Renal cortex interstitium (tissue), 11 donors: ENCODE measurements around the gene SLCO4A1. TPM values are rescaled to one million over a fixed set of nuclear protein-coding genes. Genes with fewer than 3 reads are reported as not detected.
"Not testable (repeated sequence)": the region's sequence is repeated elsewhere in the genome, so short reads cannot be mapped to it uniquely, and the experiment has no call there.

Experiments
- DNase-seq, 11 donors: peaks; one replicate each; pipeline ENCODE4 v3.0.0-alpha.2; 2013; ENCODE audit warnings: low read depth in 9 of 11, low spot score in 4 of 11; ENCODE audit errors: extremely low read depth in 1 of 11
- polyA plus RNA-seq, 3 donors: library from polyadenylated mRNA; unstranded; fragments of 120-200 nt; gene quantifications; one replicate each; pipeline ENCODE4 v1.2.1, GENCODE V29; 2013; ENCODE audit not compliant: insufficient read length in 3 of 3

The SLCO4A1 gene
- polyA plus RNA-seq, 3 donors: 3.3 to 20.5 (median 4.2) TPM

DNA sequence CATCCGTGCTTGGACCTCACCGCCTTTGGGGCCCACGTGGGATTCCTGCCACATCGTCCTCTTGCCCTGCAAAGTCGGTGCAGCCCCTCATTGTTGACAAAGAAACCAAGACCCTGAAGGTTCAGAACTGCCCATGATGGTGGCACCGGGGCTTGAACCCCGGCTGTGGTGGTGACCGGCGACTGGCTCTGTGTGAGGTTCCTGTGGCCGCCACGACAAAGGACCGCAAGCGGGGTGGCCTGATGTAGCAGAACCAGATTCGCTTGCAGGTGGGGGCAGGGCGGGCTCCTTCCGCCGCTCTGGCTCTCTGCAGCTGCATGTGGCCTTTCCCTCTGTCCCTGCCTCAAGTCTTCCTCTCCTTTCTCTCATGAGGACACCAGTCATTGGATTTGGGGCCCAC is 28.7 kb downstream of the SLCO4A1 start:
- no peak for DNase-seq

DNA sequence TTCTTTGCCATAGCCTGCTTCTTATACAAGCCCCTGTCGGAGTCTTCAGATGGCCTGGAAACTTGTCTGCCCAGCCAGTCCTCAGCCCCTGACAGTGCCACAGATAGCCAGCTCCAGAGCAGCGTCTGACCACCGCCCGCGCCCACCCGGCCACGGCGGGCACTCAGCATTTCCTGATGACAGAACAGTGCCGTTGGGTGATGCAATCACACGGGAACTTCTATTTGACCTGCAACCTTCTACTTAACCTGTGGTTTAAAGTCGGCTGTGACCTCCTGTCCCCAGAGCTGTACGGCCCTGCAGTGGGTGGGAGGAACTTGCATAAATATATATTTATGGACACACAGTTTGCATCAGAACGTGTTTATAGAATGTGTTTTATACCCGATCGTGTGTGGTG is 29.5 kb downstream of the SLCO4A1 start:
- DNase-seq: no peak

DNA sequence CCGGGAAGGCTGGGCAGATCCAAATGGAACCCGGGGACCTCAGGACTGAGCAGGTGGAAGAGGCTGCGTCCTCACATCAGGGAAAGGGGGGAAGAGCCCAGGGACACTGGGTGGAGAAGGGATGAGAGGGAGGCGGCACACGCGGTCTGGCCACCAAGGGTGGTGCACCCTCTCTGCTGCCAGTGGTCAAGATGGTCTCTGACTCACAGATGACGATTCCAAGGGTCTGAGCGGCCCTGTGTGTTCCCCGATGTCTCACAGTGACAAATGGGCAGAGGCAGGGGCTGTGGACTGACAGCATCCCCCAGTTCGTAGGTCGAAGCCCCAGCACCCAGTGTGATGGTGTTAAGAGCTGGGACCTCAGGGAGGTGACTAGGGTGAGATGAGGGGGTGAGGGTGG is 32.1 kb downstream of the SLCO4A1 start:
- DNase-seq: no peak

DNA sequence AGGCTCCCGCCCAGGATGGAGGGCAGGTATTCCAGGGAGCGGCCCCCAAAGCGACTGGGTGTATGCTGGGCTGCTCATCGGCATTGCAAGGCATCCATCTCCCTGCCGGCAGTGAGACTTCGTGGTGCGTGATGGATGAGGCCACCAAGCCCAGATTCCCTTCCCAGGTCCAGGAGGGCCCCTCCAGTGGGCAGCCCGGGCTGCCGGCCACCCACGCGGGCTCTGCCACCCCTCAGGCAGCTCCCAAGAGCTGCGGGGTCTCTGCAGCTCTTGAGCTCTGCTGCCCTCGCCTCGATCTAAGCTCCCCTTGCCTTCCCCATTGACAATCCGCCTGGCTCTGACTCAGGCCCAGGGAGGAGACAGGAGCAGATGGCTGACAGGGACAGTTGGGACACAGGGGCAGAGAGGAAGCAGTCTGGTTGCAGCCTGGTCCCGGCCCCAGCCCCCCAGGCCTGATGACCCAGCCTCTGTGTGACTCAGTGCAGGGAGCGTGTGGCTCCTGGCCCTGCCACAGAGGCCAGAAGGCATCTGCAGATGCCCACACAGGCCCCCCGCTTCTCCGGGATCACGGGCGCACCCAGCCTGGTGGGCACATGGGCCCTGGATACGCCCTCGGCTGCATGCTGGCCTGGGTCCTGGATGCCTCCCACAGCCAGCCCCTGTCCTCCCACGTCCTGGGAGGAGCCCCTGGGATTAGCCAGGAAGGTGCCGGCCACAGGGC is 33.0 kb downstream of the SLCO4A1 start:
- DNase-seq: no peak

DNA sequence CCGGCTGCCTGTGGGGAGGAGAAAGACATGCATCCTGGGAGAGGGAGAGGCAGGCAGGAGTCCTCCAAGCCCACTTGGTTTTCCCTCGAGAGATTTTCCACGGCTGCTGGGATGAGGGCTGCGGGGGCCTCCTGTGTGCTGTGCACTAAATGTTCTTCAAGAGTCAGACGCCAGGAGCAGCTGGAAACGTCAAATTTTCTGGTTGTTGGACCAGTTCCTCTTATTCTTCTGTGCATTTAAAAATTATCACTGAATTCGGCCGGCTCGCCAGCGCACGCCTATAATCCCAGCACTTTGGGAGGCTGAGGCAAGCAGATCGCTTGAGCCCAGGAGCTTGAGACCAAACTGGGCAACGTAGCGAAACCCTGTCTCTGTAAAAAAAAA is 33.6 kb downstream of the SLCO4A1 start:
- DNase-seq: no peak

DNA sequence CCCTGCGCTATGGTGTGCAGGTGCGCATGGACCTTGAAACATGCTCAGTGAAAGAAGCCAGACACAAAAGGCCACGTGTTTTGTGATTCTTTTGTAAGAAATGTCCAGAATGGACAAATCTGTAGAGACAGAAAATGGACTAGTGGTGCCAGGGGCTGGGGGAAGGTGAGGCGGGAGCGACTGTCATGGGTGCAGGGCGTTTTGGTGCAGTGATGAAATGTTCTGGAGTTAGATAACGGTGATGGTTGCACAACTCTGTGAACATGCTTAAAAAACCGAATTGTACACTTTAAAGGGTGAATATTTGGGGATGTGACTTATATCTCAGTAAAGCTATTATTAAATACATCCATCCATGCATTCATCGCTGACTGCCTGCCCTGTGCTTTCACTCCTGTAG is 34.7 kb downstream of the SLCO4A1 start:
- DNase-seq: no peak

DNA sequence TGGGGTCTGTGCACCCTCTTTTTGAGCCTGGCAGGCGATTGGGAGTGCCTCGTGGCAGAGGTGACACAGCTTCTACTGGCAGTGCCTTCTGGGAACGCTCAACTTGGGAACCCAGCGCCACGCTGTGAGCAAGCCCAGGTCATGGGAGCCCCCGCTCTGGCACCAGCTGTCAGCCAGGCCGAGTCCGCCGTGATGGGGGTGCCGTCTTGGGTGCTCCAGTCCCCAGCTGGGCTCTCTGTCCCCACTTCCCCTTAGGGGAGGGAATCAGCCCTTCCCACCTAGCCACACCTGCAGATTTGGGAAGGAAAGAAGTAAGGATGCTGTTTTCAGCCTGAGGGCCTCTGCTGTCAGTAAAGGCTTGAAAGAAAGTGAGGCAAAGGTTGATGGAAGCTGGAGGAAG is 35.4 kb downstream of the SLCO4A1 start:
- no peak for DNase-seq

DNA sequence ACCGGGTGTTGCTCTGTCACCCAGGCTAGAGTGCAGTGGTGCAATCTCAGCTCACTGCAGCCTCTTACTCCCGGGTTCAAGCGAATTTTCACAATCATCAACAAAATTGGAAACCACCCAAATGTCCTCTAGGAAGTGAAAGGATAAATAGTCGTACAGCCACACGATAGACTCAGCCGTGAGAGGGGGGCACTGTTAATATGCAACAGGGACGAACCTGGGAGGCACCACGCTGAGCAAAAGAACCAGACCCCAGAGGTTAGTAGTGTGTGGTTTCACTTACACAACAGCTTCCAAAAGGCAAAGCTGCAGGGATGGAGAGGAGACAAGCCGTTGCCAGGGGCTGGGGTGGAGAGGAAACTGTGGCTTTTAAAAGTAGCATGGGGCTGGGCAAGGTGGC is 36.2 kb downstream of the SLCO4A1 start:
- DNase-seq: no peak

DNA sequence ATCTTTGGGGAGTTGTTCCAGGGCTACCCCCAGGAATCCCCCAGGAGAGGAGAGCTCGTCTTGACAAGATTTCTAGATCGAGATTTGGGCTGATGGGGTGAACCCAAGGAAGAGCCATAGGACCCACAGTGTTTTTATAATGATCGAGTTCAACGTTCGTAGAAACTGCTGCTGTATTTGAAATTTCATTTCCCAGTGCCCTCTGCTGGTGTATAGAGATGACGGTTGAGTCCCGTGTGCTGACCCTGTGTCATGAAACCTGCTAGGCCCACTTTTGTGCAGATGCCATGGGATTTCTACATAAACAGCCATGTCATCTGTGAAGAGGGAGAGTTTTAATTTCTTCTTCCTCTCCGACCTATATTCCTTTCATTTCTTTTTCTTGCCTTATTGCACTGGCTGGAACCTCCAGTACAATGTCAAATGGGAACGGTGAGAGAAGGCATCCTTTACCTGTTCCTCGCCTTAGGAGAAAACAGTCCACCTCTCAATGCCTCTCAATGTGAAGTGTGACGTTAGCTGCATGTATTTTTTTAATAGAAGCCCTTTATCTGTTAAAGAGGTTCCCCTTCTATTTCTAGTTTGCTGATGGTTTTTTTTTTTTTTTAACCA is 37.8 kb downstream of the SLCO4A1 start:
- DNase-seq: no peak

DNA sequence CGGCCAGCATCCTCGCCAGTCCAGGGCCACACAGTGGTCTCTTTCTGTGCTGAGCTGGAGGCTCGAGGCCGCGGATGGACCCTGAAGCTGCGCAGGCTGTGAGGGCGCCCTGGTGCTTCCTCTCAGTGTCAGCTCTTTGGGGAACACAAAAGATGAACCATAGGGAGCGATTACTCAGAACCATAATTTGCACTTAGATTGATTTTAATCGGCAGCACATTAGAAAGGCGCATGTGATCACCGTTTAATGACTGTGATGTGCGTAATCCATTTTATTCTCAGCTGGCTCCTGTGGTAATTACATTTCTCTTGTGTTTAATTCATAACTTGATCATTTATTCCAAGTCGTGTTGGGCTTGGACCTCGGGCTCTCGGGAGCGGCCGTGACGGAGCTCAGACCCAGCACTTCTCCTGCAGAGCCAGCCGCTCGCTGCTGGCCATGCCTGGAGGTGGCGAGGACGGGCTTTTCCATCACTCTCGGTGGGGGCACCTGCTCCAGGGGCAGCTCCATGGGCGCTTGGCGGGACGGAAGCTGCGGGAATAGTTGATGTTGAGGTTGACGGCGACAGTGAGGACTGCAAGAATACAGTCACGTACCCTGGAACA is 40.7 kb downstream of the SLCO4A1 start:
- no peak for DNase-seq

DNA sequence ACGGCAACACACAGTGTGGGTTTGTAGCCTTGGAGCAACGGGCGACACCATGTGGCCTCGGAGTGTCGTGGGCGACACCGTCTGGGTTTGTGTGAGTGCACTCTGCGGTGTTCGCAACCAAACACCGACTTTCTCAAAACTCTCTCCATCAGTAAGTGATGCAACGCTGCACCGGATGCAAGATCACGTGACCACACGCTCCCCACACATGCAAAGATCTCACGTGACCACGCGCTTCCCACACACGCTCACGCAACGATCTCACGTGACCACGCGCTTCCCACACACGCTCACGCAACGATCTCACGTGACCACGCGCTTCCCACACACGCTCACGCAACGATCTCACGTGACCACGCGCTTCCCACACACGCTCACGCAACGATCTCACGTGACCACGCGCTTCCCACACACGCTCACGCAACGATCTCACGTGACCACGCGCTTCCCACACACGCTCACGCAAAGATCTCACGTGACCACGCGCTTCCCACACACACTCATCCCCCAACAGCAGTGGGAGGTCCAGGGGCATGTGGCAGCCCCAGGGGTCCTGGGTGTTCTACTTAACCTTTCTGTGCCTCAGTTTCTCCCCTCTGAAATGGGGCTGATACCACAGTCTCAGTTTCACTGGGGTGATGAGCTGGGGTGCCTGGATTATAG is 41.5 kb downstream of the SLCO4A1 start:
- not testable (repeated sequence) for DNase-seq

DNA sequence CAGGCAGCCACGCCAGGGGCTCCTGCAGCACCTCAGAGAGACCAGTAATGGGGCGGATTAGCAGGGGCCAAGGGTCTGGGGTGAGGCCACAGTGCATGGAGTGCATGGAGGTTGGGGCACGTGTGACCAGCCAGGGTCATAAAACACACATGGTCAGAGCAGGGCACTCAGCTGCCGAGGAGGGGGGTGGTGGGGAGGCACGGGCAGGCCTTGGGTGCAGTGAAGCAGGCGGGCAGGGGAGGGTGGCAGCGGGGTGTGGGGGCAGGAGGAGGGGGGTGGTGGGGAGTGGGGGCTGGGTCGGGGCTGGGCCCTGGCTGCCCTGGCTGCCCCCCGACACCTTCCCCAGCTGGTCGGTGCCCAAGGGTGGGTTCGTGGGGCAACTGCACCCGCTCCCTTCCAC is 42.7 kb downstream of the SLCO4A1 start:
- DNase-seq: no peak

DNA sequence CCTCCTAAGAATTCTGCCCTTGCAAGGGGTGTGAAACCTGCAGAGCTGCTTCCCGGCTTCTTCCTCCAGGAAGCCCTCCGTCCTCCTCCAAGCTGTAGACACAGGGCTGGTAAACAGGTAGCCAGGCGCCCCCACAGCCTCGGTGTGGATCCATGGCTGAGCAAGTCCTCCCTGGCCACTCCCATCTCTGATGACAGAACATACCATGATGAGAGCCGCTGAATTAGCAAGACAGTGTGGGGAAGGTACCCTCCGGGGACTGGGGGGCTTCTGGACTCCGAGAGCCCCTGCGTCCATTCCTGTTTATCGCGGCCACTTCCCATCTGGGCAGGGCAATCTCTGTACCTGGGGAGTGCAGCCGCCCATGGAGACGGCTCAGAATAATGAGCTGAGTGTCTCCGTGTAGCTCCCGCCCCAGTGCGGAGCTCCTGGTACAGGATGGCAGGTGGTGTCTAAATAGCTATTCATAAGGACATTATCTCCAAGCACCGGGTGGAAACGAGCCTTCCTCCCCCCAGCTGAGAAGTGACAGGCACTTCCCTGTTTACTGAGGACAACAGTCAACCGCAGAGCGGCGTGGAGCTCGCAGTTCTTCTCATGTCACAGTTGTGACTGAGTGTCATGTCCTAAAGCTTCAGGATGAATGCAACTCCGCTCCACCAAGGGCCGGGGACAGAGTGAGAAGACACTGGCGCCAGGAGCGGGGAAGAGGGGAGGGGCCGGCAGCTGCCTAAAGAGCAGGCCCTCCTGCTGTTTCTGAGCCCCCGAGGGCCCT is 43.7 kb downstream of the SLCO4A1 start:
- DNase-seq: no peak

DNA sequence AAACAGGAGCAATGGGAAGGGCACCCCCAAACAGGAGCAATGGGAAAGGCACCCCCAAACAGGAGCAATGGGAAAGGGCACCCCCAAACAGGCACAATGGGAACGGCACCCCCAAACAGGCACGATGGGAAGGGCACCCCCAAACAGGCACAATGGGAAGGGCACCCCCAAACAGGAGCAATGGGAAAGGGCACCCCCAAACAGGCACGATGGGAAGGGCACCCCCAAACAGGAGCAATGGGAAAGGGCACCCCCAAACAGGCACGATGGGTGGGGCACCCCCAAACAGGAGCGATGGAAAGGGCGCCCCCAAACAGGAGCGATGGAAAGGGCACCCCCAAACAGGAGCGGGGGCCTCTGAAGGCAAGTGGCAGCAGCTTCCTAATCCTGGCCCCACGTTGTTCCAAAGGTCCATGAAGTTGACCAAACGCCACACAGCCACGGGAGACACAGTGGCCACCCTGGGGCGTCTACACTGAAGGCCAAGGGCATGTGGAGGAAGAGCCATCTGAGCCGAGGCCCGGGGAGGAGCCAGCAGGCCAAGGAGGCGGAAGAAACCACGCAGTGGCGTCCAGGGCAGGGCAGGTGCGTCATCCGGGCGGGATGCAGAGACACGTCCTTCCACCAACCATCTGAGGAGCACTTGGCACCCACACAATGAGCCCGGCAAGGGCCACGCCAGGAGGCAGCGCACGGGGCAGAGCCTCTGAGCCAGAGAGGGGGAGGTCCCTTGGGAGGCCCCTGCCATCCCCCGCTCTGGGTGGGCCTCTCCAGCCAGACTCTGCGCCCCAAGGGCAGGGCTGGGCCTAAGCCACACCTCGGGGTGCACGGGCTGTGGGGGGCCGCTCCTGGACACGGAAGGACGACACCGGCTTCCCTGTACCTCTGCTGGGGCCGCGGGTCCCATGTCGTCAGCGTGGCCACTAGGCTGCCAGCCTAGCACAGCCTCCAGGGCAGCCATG is 44.8 kb downstream of the SLCO4A1 start:
- no peak for DNase-seq

DNA sequence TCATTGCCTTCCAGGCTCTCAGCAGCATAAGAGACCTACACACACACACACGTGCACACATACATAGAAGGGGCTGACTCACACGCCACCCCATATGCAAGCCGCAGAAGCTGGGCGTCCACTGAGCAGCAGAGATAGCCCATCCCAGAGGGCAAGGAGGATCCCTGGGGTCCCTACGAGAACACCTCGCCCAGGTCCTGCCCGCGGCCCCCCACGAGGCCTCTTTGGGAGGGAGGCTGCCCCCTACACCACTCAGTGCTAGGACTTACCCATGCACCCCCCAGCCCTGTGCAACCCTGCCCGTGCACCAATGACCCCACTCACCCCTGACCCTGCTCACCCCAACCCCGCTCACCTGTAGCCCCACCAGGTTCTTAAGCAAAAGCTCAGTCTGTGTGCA is 45.8 kb downstream of the SLCO4A1 start:
- no peak for DNase-seq

DNA sequence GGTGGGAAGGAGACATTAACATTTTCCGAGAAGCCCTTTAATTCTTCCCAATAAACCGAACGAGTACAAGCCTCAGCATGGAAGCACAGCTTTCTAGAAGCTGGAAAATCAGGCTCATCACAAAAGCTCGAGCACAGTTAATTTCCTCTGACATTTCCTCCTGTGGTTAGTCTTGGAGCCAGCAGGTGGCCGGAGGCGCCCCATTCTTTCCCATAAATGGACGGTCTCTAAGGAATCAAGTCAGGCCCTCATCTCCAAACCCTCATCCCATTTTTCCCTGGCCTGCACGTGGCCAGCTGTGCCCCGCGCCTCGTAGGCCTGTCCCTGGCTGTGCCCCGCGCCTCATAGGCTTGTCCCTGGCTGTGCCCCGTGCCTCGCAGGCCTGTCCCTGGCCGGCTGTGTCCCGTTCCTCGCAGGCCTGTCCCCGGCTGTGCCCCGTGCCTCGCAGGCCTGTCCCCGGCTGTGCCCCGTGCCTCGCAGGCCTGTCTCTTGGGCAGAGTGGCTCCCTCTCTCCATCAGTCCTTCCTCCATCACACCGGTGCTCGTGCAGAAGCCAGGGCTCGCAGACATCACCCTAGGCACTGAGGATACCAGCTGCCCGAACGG is 46.7 kb downstream of the SLCO4A1 start:
- no peak for DNase-seq

DNA sequence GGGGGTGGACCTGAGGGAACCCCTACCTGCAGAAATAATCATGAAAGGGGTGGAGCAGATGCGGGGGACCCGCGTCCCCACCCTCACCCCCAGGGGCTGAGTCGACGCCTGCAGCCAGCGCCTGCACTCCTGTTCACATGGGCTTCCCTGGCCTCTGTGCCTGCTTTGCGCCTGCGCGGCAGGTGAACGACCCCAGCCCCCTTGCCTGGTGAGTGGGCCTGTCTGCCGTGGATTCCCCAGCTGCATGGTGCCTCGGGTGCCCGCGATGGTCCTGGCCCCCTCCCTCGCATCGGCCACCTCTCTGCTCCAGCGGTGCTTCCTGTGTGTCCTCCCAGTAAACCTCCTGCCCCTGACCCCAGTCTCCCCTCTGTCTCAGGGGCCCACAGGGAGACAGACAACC is 47.6 kb downstream of the SLCO4A1 start:
- DNase-seq: no peak

DNA sequence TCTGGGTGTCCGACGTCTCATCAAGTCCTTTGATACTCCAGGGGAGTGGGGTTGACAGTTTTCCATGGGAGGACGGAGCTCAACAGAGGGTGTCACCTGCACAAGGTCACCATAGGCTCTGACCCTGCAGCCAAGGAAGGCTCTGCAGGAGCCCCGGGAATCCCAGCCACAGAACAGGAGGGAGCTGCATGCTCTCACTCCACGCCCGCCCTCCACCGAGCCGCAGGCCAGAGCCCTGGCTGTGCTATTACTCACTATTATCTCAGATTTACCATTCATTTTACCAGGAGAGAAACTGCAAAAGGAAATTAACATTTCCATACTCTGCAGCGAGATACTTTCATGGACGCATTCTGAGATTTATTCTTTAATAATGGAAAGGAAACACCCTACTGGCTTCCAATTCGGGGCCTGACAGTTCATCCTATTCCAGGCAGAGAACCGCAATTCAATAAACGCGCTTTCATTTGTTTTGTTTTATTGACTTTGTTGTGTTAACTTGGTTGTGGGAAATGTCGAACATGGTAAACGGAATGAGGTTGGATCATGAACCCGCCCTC is 48.0 kb downstream of the SLCO4A1 start:
- DNase-seq: no peak
